Anterior cingulate cortex (tissue), 58 donors: ENCODE data around the gene STIP1.
A peak's percentile ranks its signal among the peaks of the same experiment; 100 is the strongest.
"Not testable (repeated sequence)": the region's sequence is repeated elsewhere in the genome, so short reads cannot be mapped to it uniquely, and the experiment has no call there.

Experiments
- DNase-seq, 58 donors: peaks; one replicate each; lab custom pipeline; 2025; lab: John Stamatoyannopoulos, UW

Gene STIP1

DNA sequence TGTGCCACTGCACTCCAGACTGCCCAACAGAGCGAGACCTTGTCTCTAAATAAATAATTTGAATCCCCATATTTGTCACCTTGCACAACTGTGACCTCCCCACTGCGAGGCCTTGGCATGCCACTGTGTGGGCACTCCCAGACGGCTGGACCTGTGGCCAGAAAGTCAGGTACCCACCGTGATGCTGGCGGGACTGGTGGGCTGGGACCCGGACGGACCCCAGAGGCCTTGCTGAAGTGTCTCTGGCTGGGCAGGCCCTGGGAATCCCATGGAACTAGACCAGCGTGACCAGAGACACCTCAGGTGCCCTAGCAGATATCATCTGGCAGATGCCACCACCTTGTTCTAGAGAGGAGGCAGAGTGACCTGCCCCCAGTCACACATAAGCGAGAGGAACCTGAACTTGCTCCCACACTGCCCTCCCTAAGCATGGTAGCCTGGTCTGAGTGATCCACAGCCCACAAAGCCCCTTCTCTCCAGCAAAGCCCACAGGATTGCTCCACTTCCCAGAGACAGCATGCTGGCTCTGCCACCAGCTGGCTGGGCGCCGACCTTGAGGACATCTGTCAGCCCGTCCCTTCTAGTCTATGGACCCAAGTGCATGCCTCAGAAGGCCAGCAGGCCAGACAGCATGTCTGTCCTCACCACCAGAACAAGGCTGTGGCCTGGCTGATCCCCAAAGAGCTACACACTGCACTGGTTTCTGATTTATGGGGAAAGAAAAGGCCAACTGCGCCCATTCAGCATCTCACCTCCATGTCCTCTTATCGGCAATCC, 29.5 kb upstream of the STIP1 start:
- DNase-seq: peak in 25 of 58 donors; percentile 15 to 59 (median 37)

GRCh38 chr11:64157631-64158394, 28.2 kb upstream of the STIP1 start:
- DNase-seq: no peak

DNA sequence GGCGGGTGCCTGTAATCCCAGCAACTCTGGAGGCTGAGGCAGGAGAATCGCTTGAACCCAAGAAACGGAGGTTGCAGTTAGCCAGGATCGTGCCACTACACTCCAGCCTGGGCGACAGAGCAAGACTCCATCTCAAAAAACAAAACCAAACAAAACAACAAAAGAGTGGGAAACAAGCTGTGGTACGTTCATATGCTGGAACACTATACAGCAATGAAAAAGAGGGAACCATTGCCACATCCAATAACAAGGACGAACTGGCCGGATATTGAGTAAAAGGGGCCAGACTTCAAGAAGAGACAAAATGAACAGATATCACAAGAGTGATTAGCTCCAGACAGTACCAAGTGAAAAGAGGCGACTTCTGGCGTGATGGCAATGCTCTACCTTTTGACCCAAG, 24.9 kb upstream of the STIP1 start:
- no peak for DNase-seq

DNA sequence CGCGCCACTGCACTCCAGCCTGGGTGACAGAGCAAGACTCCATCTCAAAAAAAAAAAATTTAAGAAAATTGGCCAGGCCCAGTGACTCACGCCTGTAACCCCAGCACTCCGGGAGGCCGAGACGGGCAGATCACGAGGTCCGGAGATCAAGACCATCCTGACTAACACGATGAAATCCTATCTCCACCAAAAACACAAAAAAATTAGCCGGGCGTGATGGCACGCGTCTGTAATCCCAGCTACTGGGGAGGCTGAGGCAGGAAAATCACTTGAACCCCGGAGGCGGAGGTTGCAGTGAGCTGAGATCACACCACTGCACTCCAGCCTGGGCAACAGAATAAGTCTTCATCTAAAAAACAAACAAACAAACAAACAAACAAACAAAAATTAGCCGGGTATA, 23.2 kb upstream of the STIP1 start:
- not testable (repeated sequence) for DNase-seq

DNA sequence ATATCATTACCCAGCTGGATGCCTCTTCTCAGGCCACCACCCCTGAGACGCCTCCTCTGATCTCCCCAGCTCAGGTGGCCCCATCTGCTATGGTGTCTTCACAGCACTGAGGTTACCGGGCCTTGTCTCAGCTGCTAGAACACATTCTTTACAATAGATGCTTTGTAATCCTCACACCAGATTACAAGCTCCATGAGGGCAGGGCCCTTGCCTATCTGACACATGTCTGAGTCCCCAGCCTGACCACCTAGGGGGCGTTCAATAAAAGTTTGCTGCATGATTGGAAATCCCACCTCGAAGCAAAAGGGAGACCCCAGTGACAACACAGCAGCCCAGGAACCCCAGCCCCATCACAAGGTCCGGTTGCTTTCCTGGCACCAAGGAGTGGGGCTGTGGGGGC, 22.0 kb upstream of the STIP1 start:
- no peak for DNase-seq

DNA sequence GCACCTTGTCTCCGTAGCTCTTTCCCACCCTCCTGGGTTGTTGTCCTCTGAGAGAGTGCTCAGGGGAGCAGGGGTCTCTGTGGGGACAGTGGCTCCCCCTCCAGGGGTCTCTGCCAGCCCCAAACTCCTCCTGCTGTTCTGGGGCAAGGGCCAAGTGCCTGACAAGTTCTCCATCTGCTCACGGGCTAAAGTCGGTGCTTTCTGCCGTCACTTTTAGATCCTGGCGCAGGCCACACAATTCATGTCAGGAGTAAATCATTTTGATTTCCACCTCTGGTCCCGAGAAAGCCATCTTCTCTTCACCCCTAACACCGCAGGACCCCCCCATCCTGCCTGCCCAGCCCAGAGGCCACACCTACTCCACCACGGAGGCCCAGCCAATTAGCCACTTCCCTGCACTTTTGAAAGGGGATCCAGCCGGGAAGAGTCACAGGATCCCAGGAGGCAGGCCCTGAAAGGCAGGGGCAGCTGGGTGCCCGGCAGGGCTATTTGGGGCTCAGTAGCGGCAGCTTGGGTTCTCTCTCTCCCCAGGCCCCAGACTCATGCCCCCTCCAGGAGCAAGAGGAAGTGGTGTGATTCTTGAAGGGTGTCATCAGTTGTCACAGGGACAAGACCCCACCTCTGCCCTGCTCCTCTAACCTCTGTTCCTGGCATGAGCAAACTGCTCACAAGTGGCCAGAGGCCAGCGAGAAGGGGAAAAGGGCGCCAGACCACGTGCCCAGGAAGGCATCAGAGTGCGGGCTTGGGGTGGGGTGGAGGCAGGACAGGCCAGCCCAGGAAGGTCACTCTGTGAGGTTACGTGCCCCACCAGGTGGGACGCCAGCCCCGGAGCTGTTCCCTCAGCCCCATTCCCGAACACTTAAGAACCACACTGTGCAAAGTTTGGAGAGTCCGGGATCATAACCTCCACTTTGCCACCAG, 21.3 kb upstream of the STIP1 start:
- DNase-seq: no peak

GRCh38 chr11:64165481-64165841, 20.5 kb upstream of the STIP1 start:
- DNase-seq: no peak

GRCh38 chr11:64165842-64166635, 19.9 kb upstream of the STIP1 start, which contains the start of gene MACROD1:
Gene MACROD1, minus strand, starts transcription at chr11:64166113. Its CDS starts 119 bp downstream, at chr11:64165994.
- peak in 55 of 58 donors; percentile 11 to 86 (median 65) for DNase-seq

DNA sequence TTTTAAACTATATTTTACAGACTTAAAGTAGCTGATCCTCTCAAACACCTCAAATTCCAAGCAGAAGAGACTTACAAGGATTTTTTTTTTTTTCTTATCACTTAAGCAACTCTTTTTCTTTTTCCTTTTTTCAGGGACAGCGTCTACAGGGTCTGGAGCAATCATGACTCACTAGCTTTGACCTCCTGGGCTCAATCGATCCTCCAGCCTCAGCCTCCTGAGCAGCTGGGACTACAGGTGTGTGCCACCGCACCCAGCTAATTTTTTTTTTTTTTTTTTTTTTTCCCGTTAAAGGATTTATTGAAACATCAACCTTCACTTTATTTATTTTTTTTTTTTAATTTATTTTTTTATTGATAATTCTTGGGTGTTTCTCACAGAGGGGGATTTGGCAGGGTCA, 15.6 kb upstream of the STIP1 start:
- no peak for DNase-seq

DNA sequence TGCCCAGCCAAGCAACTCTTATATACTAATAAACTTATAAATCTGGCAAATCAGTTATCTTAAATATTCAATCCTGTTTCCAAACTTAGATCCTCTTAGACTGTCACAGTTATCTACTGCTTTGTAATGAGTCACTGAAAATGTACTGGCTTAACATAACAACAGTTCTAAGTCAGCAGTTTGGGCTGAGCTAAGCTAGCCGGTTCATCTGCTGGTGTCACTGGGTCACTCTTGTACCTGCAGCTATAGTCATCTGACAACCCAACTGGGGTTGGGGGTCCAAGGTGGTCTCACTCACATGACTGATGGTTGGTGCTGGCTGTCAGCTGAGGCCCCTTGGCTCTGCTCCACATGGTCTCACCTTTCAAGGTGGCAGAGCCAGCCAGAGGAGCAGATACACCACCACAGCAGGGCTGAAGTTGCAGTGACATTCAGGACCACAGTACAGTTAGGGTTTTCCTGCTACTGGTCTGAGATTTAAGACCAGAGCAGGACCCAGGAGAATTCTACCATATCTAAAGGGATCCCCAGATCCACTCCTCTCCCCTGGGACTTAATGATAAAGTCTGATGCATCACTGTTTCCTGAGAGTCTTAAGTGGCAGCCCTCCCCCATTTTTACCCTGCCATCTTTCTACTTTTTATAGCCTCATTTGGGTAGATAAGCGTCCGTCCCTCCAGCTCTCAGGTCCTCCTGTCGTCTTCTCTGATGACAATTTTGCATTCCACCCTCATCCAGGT, 12.2 kb upstream of the STIP1 start:
- no peak for DNase-seq

DNA sequence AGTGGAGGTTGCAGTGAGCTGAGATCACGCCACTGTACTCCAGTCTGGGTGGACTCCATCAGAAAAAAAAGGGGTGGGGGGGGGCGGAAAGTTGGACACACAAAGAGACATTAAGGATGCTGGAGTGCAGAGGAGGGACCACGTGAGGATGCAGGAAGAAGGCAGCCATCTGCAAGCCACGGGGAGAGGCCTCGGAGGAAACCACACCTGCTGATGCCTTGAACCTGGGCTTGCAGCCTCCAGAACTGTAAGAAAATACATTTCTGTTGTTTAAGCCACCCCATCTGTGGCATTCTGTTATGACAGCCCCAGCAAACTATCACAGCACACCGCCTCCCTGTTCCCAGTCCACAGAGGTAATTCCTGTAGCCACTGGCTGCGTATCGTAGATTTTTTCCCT, 9.2 kb upstream of the STIP1 start:
- DNase-seq: peak in 1 of 58 donors; percentile 24

GRCh38 chr11:64178203-64178602, 7.8 kb upstream of the STIP1 start:
- no peak for DNase-seq

DNA sequence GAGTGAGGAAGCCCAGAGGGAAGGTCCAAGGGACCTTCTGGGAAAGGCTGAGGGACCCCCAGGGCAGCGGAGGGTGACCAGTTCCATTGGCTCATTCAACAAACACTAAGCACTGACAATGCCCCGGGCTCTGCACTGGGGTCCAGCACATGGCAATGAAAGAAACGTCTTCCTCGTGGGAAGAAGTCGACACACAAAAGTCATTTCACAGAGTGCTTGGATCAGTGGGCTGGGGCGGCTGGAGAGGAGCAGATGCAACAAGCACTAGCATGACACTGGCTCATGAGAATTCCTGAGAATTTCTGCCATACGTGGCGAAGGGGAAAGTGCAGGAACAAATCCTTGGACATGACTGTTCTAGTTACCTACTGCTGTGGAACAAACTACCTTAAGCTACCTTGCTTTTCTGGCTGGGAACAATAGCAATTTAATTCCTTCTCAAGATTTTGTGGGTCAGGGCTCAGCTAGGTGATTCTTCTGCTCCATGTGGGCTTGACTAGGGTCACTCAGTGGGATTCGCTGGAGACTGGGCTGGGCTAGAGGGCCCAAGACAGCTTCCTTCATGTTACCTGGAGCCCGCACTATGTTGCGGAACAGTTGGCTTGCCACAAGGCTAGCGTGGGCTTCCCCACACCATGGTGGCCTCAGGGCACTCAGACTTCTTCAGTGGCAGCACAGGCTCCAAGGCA, 6.9 kb upstream of the STIP1 start:
- no peak for DNase-seq

DNA sequence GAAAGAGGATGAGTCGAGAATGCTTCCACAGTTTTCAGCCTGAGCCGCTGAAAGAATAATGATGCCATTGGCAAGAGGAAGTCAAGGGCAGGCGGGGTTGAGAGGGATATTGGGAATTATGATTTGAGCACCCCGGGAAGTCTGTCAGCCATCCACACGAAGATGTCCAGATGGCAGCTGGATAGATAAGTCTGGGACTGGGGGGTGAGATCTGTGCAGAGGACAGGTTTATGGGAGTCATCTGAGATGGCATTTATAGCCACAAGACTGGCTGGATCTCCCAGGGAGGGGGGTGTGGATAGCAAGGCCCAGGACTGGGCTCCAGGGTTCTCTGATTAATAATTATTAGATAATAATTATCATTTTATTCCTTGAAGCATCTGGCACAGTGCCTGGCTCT, 5.1 kb upstream of the STIP1 start:
- DNase-seq: peak in 2 of 58 donors; percentile 21 to 31

DNA sequence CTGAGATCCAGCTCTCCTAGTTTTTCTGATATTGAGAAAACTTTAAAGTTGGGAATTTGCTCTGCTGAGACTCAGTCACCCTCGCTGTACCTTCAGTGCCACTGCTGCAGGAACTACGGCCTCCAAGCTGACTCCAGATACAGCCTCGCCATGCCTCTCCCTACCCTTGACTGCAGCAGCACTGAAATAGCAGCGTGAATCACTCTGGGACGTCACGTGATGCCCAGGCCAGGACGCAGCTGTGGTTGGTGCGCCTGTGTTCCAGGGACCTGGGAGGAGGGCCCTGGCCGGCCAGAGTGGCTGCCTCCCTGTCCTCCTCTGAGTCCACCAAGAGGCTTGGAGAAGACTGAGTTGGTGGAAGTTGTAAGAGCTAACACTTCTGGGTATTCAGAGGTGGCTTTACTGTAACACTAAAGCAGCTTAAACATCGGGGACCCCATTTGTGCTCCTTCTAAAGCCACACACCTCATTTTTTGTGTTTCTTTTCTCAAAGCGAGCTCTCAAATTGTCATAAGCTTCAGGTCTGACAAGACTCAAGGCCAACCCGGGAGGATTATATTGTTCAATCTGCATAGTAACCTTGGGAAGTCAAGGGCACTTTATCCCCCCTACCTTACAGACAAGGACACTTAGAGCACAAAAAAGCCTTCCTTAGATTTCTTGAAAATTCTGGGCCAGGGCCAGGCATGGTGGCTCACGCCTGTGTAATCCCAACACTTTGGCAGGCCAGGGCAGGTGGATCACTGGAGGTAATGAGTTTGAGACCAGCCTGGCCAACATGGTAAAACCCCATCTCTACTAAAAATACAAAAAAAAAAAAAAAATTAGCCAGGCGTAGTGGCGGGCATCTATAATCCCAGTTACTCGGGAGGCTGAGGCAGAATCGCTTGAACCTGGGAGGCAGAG, 4.2 kb upstream of the STIP1 start:
- DNase-seq: peak in 56 of 58 donors; percentile 32 to 96 (median 86)

DNA sequence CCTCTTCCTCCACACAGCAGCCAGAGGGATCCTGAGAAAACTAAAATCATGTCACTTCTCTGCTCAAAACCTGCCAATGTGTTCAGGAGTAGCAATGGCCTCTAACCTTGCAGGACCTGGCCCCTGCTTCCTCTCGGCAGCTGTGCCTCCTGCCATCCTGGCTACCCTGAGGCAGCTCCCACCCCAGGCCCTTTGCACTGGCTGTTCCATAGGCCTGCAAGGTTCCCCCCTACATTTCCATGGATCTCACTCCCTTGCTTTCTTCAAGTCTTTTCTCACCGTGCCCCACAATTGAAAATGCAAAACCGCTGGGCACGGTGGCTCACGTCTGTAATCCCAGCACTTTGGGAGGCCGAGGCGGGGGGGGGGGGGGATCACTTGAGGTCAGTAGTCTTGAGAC, 2.1 kb upstream of the STIP1 start:
- no peak for DNase-seq

DNA sequence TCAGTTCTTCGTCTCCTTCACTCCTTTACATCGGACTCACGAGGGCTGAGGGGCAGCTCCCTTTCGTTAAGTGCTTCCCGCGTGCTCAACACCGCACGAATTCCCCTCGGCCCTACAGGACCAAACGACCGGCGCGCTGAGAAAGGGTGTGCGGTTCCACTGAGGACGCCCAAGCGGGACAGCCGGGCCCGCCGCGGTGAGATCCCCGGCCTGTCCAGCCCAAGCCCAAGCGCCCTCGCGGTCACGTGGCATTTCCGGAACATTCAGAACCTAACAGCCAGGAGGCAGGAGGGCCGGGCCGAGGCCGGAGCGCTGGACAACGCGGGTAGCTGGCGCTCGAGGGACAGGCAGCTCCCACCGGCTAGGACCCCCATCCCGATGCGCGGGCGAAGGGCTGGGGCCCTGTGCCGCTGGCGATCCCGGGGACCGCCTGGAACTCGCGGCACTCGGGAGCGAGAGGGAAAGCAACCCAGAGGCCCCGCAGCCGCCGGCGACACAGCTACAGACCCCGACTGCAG, 737 bp upstream of the STIP1 start:
- DNase-seq: peak in 51 of 58 donors; percentile 71 to 98 (median 88)
